Activated naive CD4-positive, alpha-beta T cell treated with anti-CD3 and anti-CD28 coated beads for 36 hours (primary cell): Measurements from ENCODE around the gene OPRD1. TPM values are rescaled to one million over a fixed set of nuclear protein-coding genes. Genes with fewer than 3 reads are reported as not detected.
"Not testable (repeated sequence)": the region's sequence is repeated elsewhere in the genome, so short reads cannot be mapped to it uniquely, and the experiment has no call there.

ENCODE experiments used
- CTCF ChIA-PET: fragments of 350-600 bp; sonication (Branson Sonifier 250); formaldehyde crosslinking; loops from one replicate; lab custom pipeline; 2021; ENCODE audit warnings: antibody characterized with exemption; lab: Charles Lee
- DNase-seq: peaks from one replicate; pipeline ENCODE4 v3.0.0-alpha.2; 2020
- H3K27ac Mint-ChIP-seq: one replicate; pipeline ENCODE4 v1.8.0; 2021; ENCODE audit warnings: mild to moderate bottlenecking, mixed read lengths
- H3K27me3 Mint-ChIP-seq: one replicate; pipeline ENCODE4 v1.8.0; 2021; ENCODE audit warnings: low read depth, mixed read lengths
- H3K36me3 Mint-ChIP-seq: one replicate; pipeline ENCODE4 v1.8.0; 2021; ENCODE audit warnings: low read depth, mixed read lengths
- H3K4me1 Mint-ChIP-seq: one replicate; pipeline ENCODE4 v1.8.0; 2021; ENCODE audit warnings: low read depth, mixed read lengths
- H3K4me3 Mint-ChIP-seq: one replicate; pipeline ENCODE4 v1.8.0; 2021; ENCODE audit warnings: mild to moderate bottlenecking, moderate library complexity, mixed read lengths
- H3K9me3 Mint-ChIP-seq: one replicate; pipeline ENCODE4 v1.8.0; 2021; ENCODE audit warnings: mixed read lengths
- intact Hi-C: fragments of 100-400 bp; cut with micrococcal nuclease; formaldehyde crosslinking; loops from one replicate; pipeline ENCODE4 v1.15.1; 2023
- total RNA-seq, 2 experiments: library from RNA; stranded (reverse); gene quantifications; one replicate each; pipeline ENCODE4 v1.2.3, GENCODE V29; 2021

OPRD1 gene
- total RNA-seq, 2 experiments from 2014 or later, result not detected

- CTCF ChIA-PET, result interaction anchor here (0.7 to 7.0 kb wide), 3 partner anchors 12 to 93 kb away, joined by 4 to 116 read pairs (median 4); no protein-coding TSS in a partner anchor
- no peaks in the 10 kb centered on the region for H3K9me3 Mint-ChIP-seq
- no peaks in the 10 kb centered on the region for H3K27me3 Mint-ChIP-seq
- no peak for DNase-seq
- intact Hi-C loops, result no loop called here
- H3K4me1 Mint-ChIP-seq, result peaks cover 3% of the 10 kb centered on the region
- no peak overlapping the region for H3K27ac Mint-ChIP-seq
- no peak overlapping the region for H3K4me3 Mint-ChIP-seq
- H3K36me3 Mint-ChIP-seq, result no peaks in the 10 kb centered on the region
These were observed 28.6 kb upstream of the OPRD1 start for GRCh38 chr1:28783363-28783762.

- no peaks in the 10 kb centered on the region for H3K9me3 Mint-ChIP-seq
- no peak overlapping the region for H3K27ac Mint-ChIP-seq
- DNase-seq, result no peak
- intact Hi-C loops, result loop anchor here (5.0 kb wide), 1 partner anchor 243 kb away; no protein-coding TSS in a partner anchor
- H3K36me3 Mint-ChIP-seq, result no peaks in the 10 kb centered on the region
- no peak overlapping the region for H3K4me3 Mint-ChIP-seq
- H3K4me1 Mint-ChIP-seq, result peaks cover 3% of the 10 kb centered on the region
- no peaks in the 10 kb centered on the region for H3K27me3 Mint-ChIP-seq
- CTCF ChIA-PET, result no interaction called here
These were observed 22.6 kb upstream of the OPRD1 start for GRCh38 chr1:28789412-28789811.

- intact Hi-C loops, result loop anchor here (5.0 kb wide), 1 partner anchor 242 kb away; no protein-coding TSS in a partner anchor
- no peak overlapping the region for H3K4me3 Mint-ChIP-seq
- no peak overlapping the region for H3K27ac Mint-ChIP-seq
- H3K4me1 Mint-ChIP-seq, result peaks cover 3% of the 10 kb centered on the region
- no peak for DNase-seq
- CTCF ChIA-PET, result no interaction called here
- H3K36me3 Mint-ChIP-seq, result no peaks in the 10 kb centered on the region
- H3K9me3 Mint-ChIP-seq, result no peaks in the 10 kb centered on the region
- H3K27me3 Mint-ChIP-seq, result no peaks in the 10 kb centered on the region
These were observed 22.2 kb upstream of the OPRD1 start for GRCh38 chr1:28789816-28790215.

- intact Hi-C loops, result no loop called here
- Mint-ChIP-seq H3K4me1 (no peaks in the 10 kb centered on the region), H3K36me3 (no peaks in the 10 kb centered on the region), H3K27ac (no peak overlapping the region), H3K9me3 (no peaks in the 10 kb centered on the region), H3K4me3 (no peak overlapping the region), H3K27me3 (no peaks in the 10 kb centered on the region)
- DNase-seq, result no peak
- CTCF ChIA-PET, result interaction anchor here (1.1 to 1.3 kb wide), 2 partner anchors 12 to 87 kb away, joined by 3 to 6 read pairs; no protein-coding TSS in a partner anchor
These were observed 21.5 kb upstream of the OPRD1 start for GRCh38 chr1:28790377-28791035.

- CTCF ChIA-PET, result interaction anchor here (0.6 kb wide), 1 partner anchor 87 kb away, joined by 3 read pairs; no protein-coding TSS in a partner anchor
- intact Hi-C loops, H3K27ac Mint-ChIP-seq, H3K4me1 Mint-ChIP-seq, H3K27me3 Mint-ChIP-seq, DNase-seq, H3K9me3 Mint-ChIP-seq, H3K4me3 Mint-ChIP-seq, H3K36me3 Mint-ChIP-seq: not testable (repeated sequence)
These were observed 20.0 kb upstream of the OPRD1 start for GRCh38 chr1:28791929-28792328.

GRCh38 chr1:28792644-28793121 is 19.3 kb upstream of the OPRD1 start:
- H3K4me1 Mint-ChIP-seq, result no peaks in the 10 kb centered on the region
- no peak overlapping the region for H3K4me3 Mint-ChIP-seq
- H3K27ac Mint-ChIP-seq, result no peak overlapping the region
- DNase-seq, result no peak
- no peaks in the 10 kb centered on the region for H3K9me3 Mint-ChIP-seq
- intact Hi-C loops, result no loop called here
- H3K27me3 Mint-ChIP-seq, result peaks cover 6% of the 10 kb centered on the region
- CTCF ChIA-PET, result interaction anchor here (0.6 to 1.4 kb wide), 3 partner anchors 84 to 1143 kb away, joined by 3 to 8 read pairs (median 7); no protein-coding TSS in a partner anchor
- H3K36me3 Mint-ChIP-seq, result no peaks in the 10 kb centered on the region

GRCh38 chr1:28794582-28794981 is 17.4 kb upstream of the OPRD1 start:
- intact Hi-C loops, H3K36me3 Mint-ChIP-seq: not testable (repeated sequence)
- CTCF ChIA-PET, result interaction anchor here (0.6 kb wide), 1 partner anchor 317 kb away, joined by 3 read pairs; no protein-coding TSS in a partner anchor

GRCh38 chr1:28796352-28797211 is 15.4 kb upstream of the OPRD1 start:
- no peak for DNase-seq
- CTCF ChIA-PET, result interaction anchor here (0.7 to 1.6 kb wide), 2 partner anchors 12 to 80 kb away, joined by 3 to 5 read pairs; no protein-coding TSS in a partner anchor
- H3K36me3 Mint-ChIP-seq, result no peaks in the 10 kb centered on the region
- no peak overlapping the region for H3K4me3 Mint-ChIP-seq
- intact Hi-C loops, result no loop called here
- peaks cover 7% of the 10 kb centered on the region for H3K27me3 Mint-ChIP-seq
- no peaks in the 10 kb centered on the region for H3K4me1 Mint-ChIP-seq
- H3K9me3 Mint-ChIP-seq, result no peaks in the 10 kb centered on the region
- H3K27ac Mint-ChIP-seq, result no peak overlapping the region

More at GRCh38 chr1:28794582-28794981, 17.4 kb upstream of the OPRD1 start:
- H3K27ac Mint-ChIP-seq, H3K4me1 Mint-ChIP-seq, DNase-seq, H3K9me3 Mint-ChIP-seq, H3K27me3 Mint-ChIP-seq, H3K4me3 Mint-ChIP-seq: not testable (repeated sequence)

GRCh38 chr1:28800324-28800723 is 11.6 kb upstream of the OPRD1 start:
- H3K36me3 Mint-ChIP-seq, result no peaks in the 10 kb centered on the region
- CTCF ChIA-PET, result interaction anchor here (0.6 to 1.2 kb wide), 3 partner anchors 235 to 811 kb away, joined by 3 to 4 read pairs (median 4); no protein-coding TSS in a partner anchor
- no peaks in the 10 kb centered on the region for H3K4me1 Mint-ChIP-seq
- H3K27ac Mint-ChIP-seq, result no peak overlapping the region
- H3K4me3 Mint-ChIP-seq, result no peak overlapping the region
- intact Hi-C loops, result no loop called here
- H3K9me3 Mint-ChIP-seq, result no peaks in the 10 kb centered on the region
- peaks cover 7% of the 10 kb centered on the region for H3K27me3 Mint-ChIP-seq
- DNase-seq, result no peak

GRCh38 chr1:28801461-28801860 is 10.5 kb upstream of the OPRD1 start:
- Mint-ChIP-seq H3K36me3 (no peaks in the 10 kb centered on the region), H3K27me3 (peaks cover 4% of the 10 kb centered on the region), H3K4me1 (no peaks in the 10 kb centered on the region), H3K4me3 (no peak overlapping the region), H3K9me3 (no peaks in the 10 kb centered on the region), H3K27ac (no peak overlapping the region)
- intact Hi-C loops, result no loop called here
- CTCF ChIA-PET, result no interaction called here
- DNase-seq, result no peak

- no peak overlapping the region for H3K27ac Mint-ChIP-seq
- no peaks in the 10 kb centered on the region for H3K4me1 Mint-ChIP-seq
- CTCF ChIA-PET, result interaction anchor here (0.6 kb wide), 1 partner anchor 12 kb away, joined by 3 read pairs; no protein-coding TSS in a partner anchor
- no peak overlapping the region for H3K4me3 Mint-ChIP-seq
- H3K36me3 Mint-ChIP-seq, result no peaks in the 10 kb centered on the region
- no peak for DNase-seq
- H3K9me3 Mint-ChIP-seq, result no peaks in the 10 kb centered on the region
- intact Hi-C loops, result no loop called here
- peaks cover 1% of the 10 kb centered on the region for H3K27me3 Mint-ChIP-seq
These were observed 8.9 kb upstream of the OPRD1 start for GRCh38 chr1:28803051-28803450.

GRCh38 chr1:28803662-28804061 is 8.3 kb upstream of the OPRD1 start:
- Mint-ChIP-seq H3K4me1 (no peaks in the 10 kb centered on the region), H3K9me3 (no peaks in the 10 kb centered on the region), H3K27me3 (peaks cover under 1% of the 10 kb centered on the region), H3K27ac (no peak overlapping the region), H3K36me3 (no peaks in the 10 kb centered on the region), H3K4me3 (no peak overlapping the region)
- CTCF ChIA-PET, result no interaction called here
- DNase-seq, result no peak
- intact Hi-C loops, result no loop called here
